ENCODE measurements around the gene HYAL2. TPM values are rescaled to one million over a fixed set of nuclear protein-coding genes. Genes with fewer than 3 reads are reported as not detected.
A peak's percentile ranks its signal among the peaks of the same experiment; 100 is the strongest.

HYAL2 gene, protein sequence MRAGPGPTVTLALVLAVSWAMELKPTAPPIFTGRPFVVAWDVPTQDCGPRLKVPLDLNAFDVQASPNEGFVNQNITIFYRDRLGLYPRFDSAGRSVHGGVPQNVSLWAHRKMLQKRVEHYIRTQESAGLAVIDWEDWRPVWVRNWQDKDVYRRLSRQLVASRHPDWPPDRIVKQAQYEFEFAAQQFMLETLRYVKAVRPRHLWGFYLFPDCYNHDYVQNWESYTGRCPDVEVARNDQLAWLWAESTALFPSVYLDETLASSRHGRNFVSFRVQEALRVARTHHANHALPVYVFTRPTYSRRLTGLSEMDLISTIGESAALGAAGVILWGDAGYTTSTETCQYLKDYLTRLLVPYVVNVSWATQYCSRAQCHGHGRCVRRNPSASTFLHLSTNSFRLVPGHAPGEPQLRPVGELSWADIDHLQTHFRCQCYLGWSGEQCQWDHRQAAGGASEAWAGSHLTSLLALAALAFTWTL
- 39.2 TPM for polyA plus RNA-seq (ENCODE audit: insufficient read length)

- DNase-seq = no peak
Observed at GRCh38 chr3:50322386-50323091, at the start of gene HYAL2. TSS of gene HYAL2 (minus strand) at chr3:50322745. CDS start at chr3:50320489, 2,256 bp downstream.

GRCh38 chr3:50371133-50371685 lies 48.7 kb upstream of the HYAL2 start:
- DNase-seq = no peak

DNA sequence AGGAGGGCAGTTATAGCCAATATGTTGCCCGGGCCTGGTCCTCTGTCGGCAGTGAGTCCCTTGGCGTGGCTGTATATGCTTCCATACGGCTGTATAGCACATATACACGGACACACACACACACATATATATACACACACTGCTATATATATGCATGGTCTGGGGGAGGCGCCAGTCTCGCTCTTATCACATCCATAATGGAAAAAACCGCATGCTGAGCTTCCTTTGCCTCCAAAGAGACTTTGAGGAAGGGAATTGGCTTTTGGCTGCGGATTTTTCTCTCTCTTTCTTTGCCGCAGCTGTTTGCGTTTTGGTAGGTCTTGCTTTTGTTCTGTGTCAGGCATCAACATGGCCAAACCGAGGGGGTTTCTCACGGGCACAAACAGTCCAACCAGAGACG lies 48.0 kb upstream of the HYAL2 start:
- peak; percentile 72 for DNase-seq

- no peak for DNase-seq
Observed at GRCh38 chr3:50369012-50369670, 46.6 kb upstream of the HYAL2 start.

DNA sequence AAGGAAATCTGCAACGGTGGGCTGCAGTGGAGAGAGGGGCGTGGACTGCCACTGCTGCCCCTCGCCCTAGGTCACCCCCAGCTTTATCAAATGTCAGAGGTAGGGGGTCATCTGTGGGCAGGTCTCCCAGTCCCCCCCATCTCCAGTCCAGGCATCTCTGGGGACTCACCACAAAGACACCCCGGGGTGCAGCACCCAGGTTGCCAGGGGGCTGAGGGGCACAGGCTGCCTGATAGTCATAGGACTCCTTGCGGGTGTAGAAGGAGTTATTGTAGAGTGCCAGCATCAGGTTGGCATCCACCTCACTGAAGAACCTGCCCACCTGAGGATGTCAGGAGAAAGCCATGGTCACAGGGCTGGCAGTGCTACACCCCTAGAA lies 43.3 kb upstream of the HYAL2 start:
- DNase-seq = no peak

- DNase-seq = peak; percentile 72
Observed at GRCh38 chr3:50365080-50365841, 42.7 kb upstream of the HYAL2 start.

- no peak for DNase-seq
Observed at GRCh38 chr3:50364573-50365079, 42.1 kb upstream of the HYAL2 start.

DNA sequence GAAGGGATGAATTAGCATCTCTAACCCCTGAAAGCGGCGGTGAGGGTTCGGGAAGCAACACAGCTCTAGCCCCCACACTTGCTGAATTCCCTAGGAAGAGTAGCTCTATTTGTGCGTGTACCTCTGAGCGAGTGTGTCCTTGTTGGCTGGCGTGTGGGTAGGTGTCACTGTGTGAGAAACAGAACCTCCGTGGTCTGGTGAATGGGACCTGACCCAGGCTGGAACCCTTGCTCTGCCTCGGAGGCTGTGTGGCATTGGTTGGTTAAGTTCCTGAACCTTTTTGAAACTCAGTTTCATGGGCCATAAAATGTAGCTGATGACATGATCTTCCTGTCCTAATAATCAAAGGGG lies 37.2 kb upstream of the HYAL2 start:
- DNase-seq = no peak

- DNase-seq = peak; percentile 98
Observed at GRCh38 chr3:50358911-50359759, 36.6 kb upstream of the HYAL2 start, which contains the start of gene TMEM115. TSS of gene TMEM115 (minus strand) at chr3:50359521. CDS start at chr3:50359063, 458 bp downstream.

DNA sequence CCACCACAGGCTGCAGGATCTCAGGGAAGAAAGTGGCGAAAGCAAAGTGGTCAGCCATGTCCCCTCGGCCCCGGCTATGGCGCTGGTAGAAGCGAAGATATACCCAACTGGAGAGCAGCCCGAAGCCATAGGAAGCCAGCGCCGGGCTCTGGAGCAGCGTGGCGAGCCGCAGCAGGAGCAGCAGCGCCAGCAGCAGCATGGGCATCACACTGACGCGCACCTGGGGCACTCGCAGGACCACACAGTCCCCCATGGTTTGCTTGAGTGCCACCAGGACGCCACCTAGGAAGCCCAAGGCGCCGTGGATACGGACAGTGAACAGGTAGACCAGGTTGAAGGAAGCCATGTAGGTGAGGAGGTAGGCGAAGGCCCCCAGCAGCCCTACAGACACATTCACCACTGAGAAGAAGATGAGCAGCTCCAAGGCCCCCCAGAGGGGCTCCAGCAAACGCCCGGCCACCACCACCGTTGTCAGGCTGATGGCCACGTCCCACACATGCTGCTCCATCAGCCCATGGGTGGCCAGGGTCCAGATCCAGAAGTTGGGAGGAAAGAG lies 35.9 kb upstream of the HYAL2 start:
- no peak for DNase-seq

- no peak for DNase-seq
Observed at GRCh38 chr3:50357481-50357880, 34.9 kb upstream of the HYAL2 start.

DNA sequence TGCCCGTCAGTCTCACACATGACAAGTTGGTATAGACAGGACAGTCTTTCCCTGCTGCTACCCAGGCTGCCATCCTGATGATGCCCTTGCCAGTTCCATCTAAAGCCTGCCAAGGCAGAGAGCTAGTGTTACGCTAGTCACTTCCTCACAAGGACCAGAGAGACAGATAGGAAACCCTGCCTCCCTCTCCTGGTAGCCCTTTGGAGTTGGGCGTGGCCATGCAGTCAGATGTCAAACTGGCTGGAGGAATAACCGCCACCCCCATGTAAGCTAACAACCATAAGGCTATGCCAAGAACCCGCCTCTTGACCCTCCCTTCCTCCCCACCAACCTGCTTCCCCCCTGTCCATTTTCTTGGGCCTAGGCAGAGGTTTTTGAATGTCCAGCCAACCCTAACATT lies 34.0 kb upstream of the HYAL2 start:
- DNase-seq = no peak

DNA sequence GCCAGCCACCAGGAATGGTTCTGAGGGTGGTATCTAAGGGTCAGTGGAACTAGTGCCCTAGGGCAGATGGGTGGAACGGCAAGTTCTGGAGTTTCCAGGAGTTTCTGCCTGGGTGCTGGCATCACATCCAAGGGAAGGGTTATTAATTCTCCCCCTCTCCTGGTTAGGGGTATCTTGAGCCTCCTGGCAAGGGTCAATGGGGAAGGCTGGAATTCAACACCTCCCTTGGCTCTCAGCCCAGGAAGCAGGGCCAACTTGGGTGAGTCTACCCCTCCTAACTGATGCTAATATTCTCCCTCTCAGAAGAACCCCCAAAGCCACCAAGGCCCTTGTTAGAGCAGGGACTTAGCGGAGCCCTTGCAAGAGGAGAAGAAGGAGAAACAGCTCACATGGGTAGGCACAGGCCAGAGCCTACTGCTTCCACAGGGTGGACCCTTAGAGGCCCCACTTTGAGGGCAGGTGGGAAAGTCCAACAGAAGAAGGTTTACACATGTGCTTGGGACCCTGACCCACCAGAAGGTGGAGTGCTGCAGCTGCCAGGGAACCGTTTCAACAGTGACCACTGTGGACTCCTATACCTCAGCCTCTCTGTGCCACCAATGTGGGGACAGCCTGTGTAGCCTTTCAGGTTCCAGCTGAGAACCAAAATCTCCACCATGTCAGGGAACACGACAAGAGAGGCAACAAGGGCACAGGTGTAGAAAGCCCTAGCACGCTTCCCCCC lies 33.4 kb upstream of the HYAL2 start:
- no peak for DNase-seq

DNA sequence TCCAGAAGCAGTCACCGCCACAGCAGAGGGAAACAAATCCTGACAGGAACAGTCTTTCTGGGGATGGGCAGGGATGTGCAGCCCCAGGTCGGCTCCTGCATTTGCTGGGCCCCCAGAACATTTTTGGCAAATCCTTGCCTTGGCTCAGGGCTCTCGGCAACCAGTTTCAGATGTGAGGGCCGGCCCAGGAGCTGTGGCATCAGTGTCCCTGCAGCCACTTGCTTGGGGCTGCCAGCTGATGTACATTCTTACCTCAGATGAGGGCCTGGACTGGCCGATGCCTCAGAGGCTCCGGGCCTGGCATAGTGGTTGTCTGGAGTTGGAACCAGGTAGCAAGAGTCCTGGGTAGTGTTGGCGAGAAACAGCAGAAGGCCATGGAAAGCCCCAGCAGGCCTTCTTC lies 32.3 kb upstream of the HYAL2 start:
- no peak for DNase-seq

DNA sequence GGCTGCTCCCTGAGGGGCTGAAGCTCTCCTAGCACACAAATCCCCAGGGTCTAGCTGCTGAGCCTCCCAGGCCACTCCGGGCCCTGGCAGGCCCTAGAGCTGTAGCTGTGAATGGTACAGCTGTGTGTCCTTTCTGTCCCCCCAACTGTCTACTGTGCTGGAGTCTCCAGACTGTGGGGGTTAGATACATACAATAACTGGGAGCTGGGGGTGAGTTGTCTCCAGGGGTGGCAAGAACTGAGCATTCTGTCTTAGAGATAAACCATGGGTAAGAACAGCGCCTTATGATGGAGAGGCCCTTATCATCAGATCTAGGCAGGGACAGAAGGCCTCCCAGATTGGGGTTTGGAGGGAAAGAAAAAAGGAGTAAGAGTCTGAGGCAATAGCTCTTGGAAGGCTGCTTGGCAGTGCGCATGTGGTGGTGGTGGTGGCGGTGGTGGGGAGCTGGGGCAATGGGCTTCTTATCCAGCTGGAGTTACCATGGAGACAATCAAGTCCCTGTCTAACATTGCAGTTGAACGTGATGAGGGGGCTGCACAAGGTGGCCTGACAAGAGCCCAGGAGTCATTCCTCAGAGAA lies 31.7 kb upstream of the HYAL2 start:
- no peak for DNase-seq

GRCh38 chr3:50353245-50354004 lies 30.9 kb upstream of the HYAL2 start:
- no peak for DNase-seq

- no peak for DNase-seq
Observed at GRCh38 chr3:50352781-50353180, 30.2 kb upstream of the HYAL2 start.

- no peak for DNase-seq
Observed at GRCh38 chr3:50351323-50351697, 28.8 kb upstream of the HYAL2 start.

Data from hindlimb muscle (tissue), 1 donor.